SIG-M5 (cell line): ENCODE measurements around the gene PIK3R6.

Source experiments
- DNase-seq: peaks from one replicate; lab custom pipeline; 2025; lab: John Stamatoyannopoulos, UW

The PIK3R6 gene

GRCh38 chr17:8867361-8867981 is at the start of gene PIK3R6:
PIK3R6 (minus strand) TSS chr17:8867674; CDS start chr17:8849794, 17,880 bp downstream.
- no peak for DNase-seq

- no peak for DNase-seq
Observed at GRCh38 chr17:8916466-8916865, 49.0 kb upstream of the PIK3R6 start.

GRCh38 chr17:8914554-8914953 is 47.1 kb upstream of the PIK3R6 start:
- DNase-seq = no peak

- DNase-seq = no peak
Observed at GRCh38 chr17:8913879-8914278, 46.4 kb upstream of the PIK3R6 start.

- DNase-seq = no peak
Observed at GRCh38 chr17:8913091-8913490, 45.6 kb upstream of the PIK3R6 start.

GRCh38 chr17:8912084-8912981 is 44.9 kb upstream of the PIK3R6 start:
- no peak for DNase-seq

- no peak for DNase-seq
Observed at GRCh38 chr17:8910969-8911604, 43.6 kb upstream of the PIK3R6 start.

GRCh38 chr17:8909586-8910270 is 42.3 kb upstream of the PIK3R6 start:
- DNase-seq = no peak

- DNase-seq = no peak
Observed at GRCh38 chr17:8905331-8905730, 37.9 kb upstream of the PIK3R6 start.

GRCh38 chr17:8904686-8905085 is 37.2 kb upstream of the PIK3R6 start:
- no peak for DNase-seq

GRCh38 chr17:8904201-8904600 is 36.7 kb upstream of the PIK3R6 start:
- DNase-seq = no peak

GRCh38 chr17:8900626-8901585 is 33.4 kb upstream of the PIK3R6 start:
- no peak for DNase-seq

- no peak for DNase-seq
Observed at GRCh38 chr17:8900207-8900606, 32.7 kb upstream of the PIK3R6 start.

- no peak for DNase-seq
Observed at GRCh38 chr17:8898636-8899035, 31.2 kb upstream of the PIK3R6 start.

GRCh38 chr17:8898126-8898525 is 30.7 kb upstream of the PIK3R6 start:
- DNase-seq = no peak

- no peak for DNase-seq
Observed at GRCh38 chr17:8896641-8897635, 29.5 kb upstream of the PIK3R6 start.

- no peak for DNase-seq
Observed at GRCh38 chr17:8896087-8896486, 28.6 kb upstream of the PIK3R6 start.

- DNase-seq = no peak
Observed at GRCh38 chr17:8894673-8895578, 27.5 kb upstream of the PIK3R6 start.

- DNase-seq = no peak
Observed at GRCh38 chr17:8894202-8894671, 26.8 kb upstream of the PIK3R6 start.
